SK-N-DZ (cell line): ENCODE results near the gene CD37.
"Not testable (repeated sequence)": the region's sequence is repeated elsewhere in the genome, so short reads cannot be mapped to it uniquely, and the experiment has no call there.

Experiments
- DNase-seq: peaks from one replicate; pipeline ENCODE4 v3.0.0-alpha.2; 2015; ENCODE audit warnings: low spot score

Gene CD37

GRCh38 chr19:49328741-49329140, 6.5 kb upstream of the CD37 start:
- no peak for DNase-seq

- DNase-seq, result not testable (repeated sequence)
Observed at GRCh38 chr19:49331187-49331586, 4.0 kb upstream of the CD37 start.

- peak; percentile 43 for DNase-seq
Observed at GRCh38 chr19:49331616-49332055, 3.6 kb upstream of the CD37 start.

GRCh38 chr19:49332691-49333417, 2.4 kb upstream of the CD37 start:
- DNase-seq, result not testable (repeated sequence)

GRCh38 chr19:49333418-49333805, 1.8 kb upstream of the CD37 start:
- DNase-seq, result no peak

GRCh38 chr19:49333811-49334288, 1.4 kb upstream of the CD37 start:
- DNase-seq, result no peak

- no peak for DNase-seq
Observed at GRCh38 chr19:49335784-49336481, 727 bp downstream of the CD37 start.

- DNase-seq, result no peak
Observed at GRCh38 chr19:49336482-49337266, 1.5 kb downstream of the CD37 start.

- no peak for DNase-seq
Observed at GRCh38 chr19:49337267-49338022, 2.2 kb downstream of the CD37 start.

- DNase-seq, result no peak
Observed at GRCh38 chr19:49338023-49338677, 2.9 kb downstream of the CD37 start.

GRCh38 chr19:49338691-49339300, 3.6 kb downstream of the CD37 start:
- no peak for DNase-seq

- peak; percentile 46 for DNase-seq
Observed at GRCh38 chr19:49339301-49340068, 4.3 kb downstream of the CD37 start.

- DNase-seq, result no peak
Observed at GRCh38 chr19:49340069-49340864, 5.1 kb downstream of the CD37 start.

- no peak for DNase-seq
Observed at GRCh38 chr19:49340865-49341718, 5.9 kb downstream of the CD37 start.

- DNase-seq, result no peak
Observed at GRCh38 chr19:49342291-49342721, 7.1 kb downstream of the CD37 start.

GRCh38 chr19:49343123-49343522, 7.9 kb downstream of the CD37 start:
- DNase-seq, result no peak

GRCh38 chr19:49344505-49345423, 9.6 kb downstream of the CD37 start:
- no peak for DNase-seq
